B cell (primary cell): ENCODE measurements around the gene TMEM45B. TPM values are rescaled to one million over a fixed set of nuclear protein-coding genes. Genes with fewer than 3 reads are reported as not detected.
"Not testable (repeated sequence)": the region's sequence is repeated elsewhere in the genome, so short reads cannot be mapped to it uniquely, and the experiment has no call there.

Source experiments
- ATAC-seq: fragments of 200-7000 bp; cut with Tn5 transposase; one replicate; pipeline ENCODE4 v1.10.0; 2021; ENCODE audit warnings: low read depth, mild to moderate bottlenecking, moderate number of reproducible peaks, moderate library complexity
- CTCF ChIA-PET: fragments of 350-600 bp; sonication (Branson Sonifier 250); formaldehyde crosslinking; loops from one replicate; lab custom pipeline; 2021; ENCODE audit warnings: antibody characterized with exemption, inconsistent platforms; lab: Charles Lee
- POLR2A ChIA-PET: fragments of 350-600 bp; sonication (Branson Sonifier 250); formaldehyde crosslinking; loops from one replicate; lab custom pipeline; 2021; ENCODE audit warnings: antibody characterized with exemption; lab: Charles Lee
- DNase-seq: peaks from one replicate; pipeline ENCODE4 v3.0.0; 2013
- H2AFZ ChIP-seq: 2 replicates; pipeline ENCODE4 v1.6.1; 2012; ENCODE audit warnings: mild to moderate bottlenecking, low read depth, low read length; ENCODE audit not compliant: insufficient read depth, poor library complexity, severe bottlenecking
- H3K27ac ChIP-seq, 2 donors: 1 replicate in 1 of 2; 2 replicates in 1 of 2; pipeline ENCODE4 v1.5.1; 2012 to 2013; ENCODE audit warnings: low read length in 2 of 2, mild to moderate bottlenecking in 2 of 2, moderate library complexity in 1 of 2
- H3K27me3 ChIP-seq, 4 experiments: fragments of 200-600 bp in 1 of 4; sonication (generic) in 1 of 4; replicated peaks in 1 of 4; 1 replicate in 2 of 4; 2 replicates in 2 of 4; pipeline versions ENCODE4 v1.6.1 to v1.7.0; 2013 to 2016; ENCODE audit warnings: low read length in 3 of 4, mild to moderate bottlenecking in 2 of 4, mixed read lengths in 1 of 4, moderate library complexity in 1 of 4; ENCODE audit not compliant: insufficient read depth in 4 of 4, control insufficient read depth in 3 of 4; ENCODE audit errors: control extremely low read depth in 1 of 4
- H3K36me3 ChIP-seq, 2 experiments: replicated peaks in 1 of 2; 1 replicate in 1 of 2; 2 replicates in 1 of 2; pipeline versions ENCODE4 v1.6.1 to v1.7.1; 2013; ENCODE audit warnings: low read length in 1 of 2; ENCODE audit not compliant: insufficient read depth in 2 of 2, control insufficient read depth in 1 of 2; ENCODE audit errors: control extremely low read depth in 1 of 2, extremely low read depth in 1 of 2
- H3K4me1 ChIP-seq, 2 donors: fragments of 200-600 bp in 1 of 2; sonication (generic) in 1 of 2; 1 replicate in 1 of 2; 2 replicates in 1 of 2; pipeline versions ENCODE4 v1.5.1 to v1.6.1; 2013 to 2017; ENCODE audit warnings: low read length in 2 of 2; ENCODE audit not compliant: control insufficient read depth in 2 of 2, insufficient read depth in 2 of 2
- H3K4me2 ChIP-seq: replicated peaks from 2 replicates; pipeline ENCODE3; 2012; ENCODE audit warnings: mild to moderate bottlenecking, low read depth, low read length; ENCODE audit not compliant: poor library complexity, severe bottlenecking
- H3K4me3 ChIP-seq, 5 experiments: fragments of 200-600 bp in 1 of 5; sonication (generic) in 1 of 5; 1 replicate in 3 of 5; 2 replicates in 2 of 5; pipeline versions ENCODE4 v1.5.1 to v1.7.0; 2011 to 2016; ENCODE audit warnings: low read length in 4 of 5, mild to moderate bottlenecking in 4 of 5, low read depth in 2 of 5, control low read depth in 1 of 5, moderate library complexity in 1 of 5; ENCODE audit not compliant: insufficient read depth in 1 of 5; ENCODE audit errors: control extremely low read depth in 1 of 5, extremely low read depth in 1 of 5
- H3K79me2 ChIP-seq: fragments of 200-600 bp; sonication (generic); one replicate; pipeline ENCODE4 v1.6.0; 2016; ENCODE audit warnings: low read length; ENCODE audit not compliant: control insufficient read depth, insufficient read depth
- H3K9ac ChIP-seq: fragments of 200-600 bp; sonication (generic); 2 replicates; pipeline ENCODE4 v1.6.1; 2017; ENCODE audit warnings: mild to moderate bottlenecking, low read length, moderate library complexity
- H3K9me3 ChIP-seq, 3 donors: one replicate each; pipeline versions ENCODE4 v1.6.1 to v1.7.1; 2013; ENCODE audit warnings: low read length in 2 of 3; ENCODE audit not compliant: control insufficient read depth in 2 of 3, insufficient read depth in 1 of 3; ENCODE audit errors: control extremely low read depth in 1 of 3
- H4K20me1 ChIP-seq: 2 replicates; pipeline ENCODE4 v1.6.0; 2012; ENCODE audit warnings: mild to moderate bottlenecking, low read length; ENCODE audit not compliant: insufficient read depth, control insufficient read depth, poor library complexity, severe bottlenecking
- H3K27ac Mint-ChIP-seq: one replicate; pipeline ENCODE4 v1.8.0; 2021; ENCODE audit warnings: mixed read lengths
- H3K27me3 Mint-ChIP-seq: one replicate; pipeline ENCODE4 v1.8.0; 2021; ENCODE audit warnings: mixed read lengths
- H3K4me1 Mint-ChIP-seq: one replicate; pipeline ENCODE4 v1.8.0; 2021; ENCODE audit warnings: mixed read lengths
- H3K4me3 Mint-ChIP-seq: one replicate; pipeline ENCODE4 v1.8.0; 2021; ENCODE audit warnings: mixed read lengths
- H3K9me3 Mint-ChIP-seq: one replicate; pipeline ENCODE4 v1.8.0; 2022; ENCODE audit warnings: mixed read lengths; ENCODE audit not compliant: insufficient read depth
- CTCF ChIP-seq: fragments of 200-600 bp; IDR thresholded peaks from one replicate; pipeline ENCODE4 v1.8.0; 2022; ENCODE audit warnings: antibody characterized with exemption, mild to moderate bottlenecking
- EZH2 ChIP-seq: IDR thresholded peaks from 2 replicates; pipeline ENCODE4 v1.6.1; 2012; ENCODE audit warnings: borderline replicate concordance, low read depth, mild to moderate bottlenecking, moderate library complexity, low read length; ENCODE audit not compliant: insufficient read depth, poor library complexity, severe bottlenecking
- WGBS: methylation state at CpG from one replicate; pipeline ENCODE4 v1.1.5; 2013; ENCODE audit warnings: missing lambda C conversion rate; ENCODE audit not compliant: insufficient coverage; 5-methylcytosine and 5-hydroxymethylcytosine counted together
- intact Hi-C: fragments of 100-400 bp; cut with micrococcal nuclease; formaldehyde crosslinking; loops from one replicate; pipeline ENCODE4 v1.10.0; 2022
- polyA plus RNA-seq: library from polyadenylated mRNA; depleted of rRNA; stranded (reverse); fragments of >200 nt; gene quantifications from 2 replicates; pipeline ENCODE4 v1.2.3, GENCODE V29; 2012
- total RNA-seq, 2 donors: library from RNA; stranded (reverse); fragments of 120-200 nt in 1 of 2; gene quantifications; 1 replicate in 1 of 2; 2 replicates in 1 of 2; pipeline versions ENCODE4 v1.2.3 to v1.2.4, GENCODE V29; 2013 to 2022

Gene TMEM45B
- total and polyA plus RNA-seq, 2 donors (not counting 1 experiment from before 2014, with no cell fraction given): not detected

GRCh38 chr11:129798212-129798611, 17.4 kb upstream of the TMEM45B start:
- Histone ChIP-seq H3K27me3 (no peaks in the 10 kb centered on the region), H3K9ac (no peak overlapping the region), H3K4me1 (no peaks in the 10 kb centered on the region), H3K79me2 (no peaks in the 10 kb centered on the region), H3K4me3 (no peak overlapping the region), H3K4me2 (no peak overlapping the region), H4K20me1 (no peaks in the 10 kb centered on the region), H3K36me3 (no peaks in the 10 kb centered on the region), H3K9me3 (peaks cover 2 to 16% (median 9%) of the 10 kb centered on the region in 3 donors), H2AFZ (no peak overlapping the region), H3K27ac (no peak overlapping the region)
- intact Hi-C loops: no loop called here
- no peak for TF ChIP-seq EZH2
- no peak for TF ChIP-seq CTCF
- peaks cover 34% of the 10 kb centered on the region for H3K27me3 Mint-ChIP-seq
- DNase-seq (no peak), ATAC-seq (no peak)
- H3K4me3 Mint-ChIP-seq: no peak overlapping the region
- no peaks in the 10 kb centered on the region for H3K4me1 Mint-ChIP-seq
- 100% methylated on average over 2 of the region's 2 CpGs for WGBS
- no peak overlapping the region for H3K27ac Mint-ChIP-seq
- H3K9me3 Mint-ChIP-seq: peaks cover 13% of the 10 kb centered on the region
- CTCF ChIA-PET: no interaction called here
- POLR2A ChIA-PET: no interaction called here

- H3K4me2 ChIP-seq, H3K9me3 ChIP-seq, H3K4me1 Mint-ChIP-seq, H4K20me1 ChIP-seq, H3K79me2 ChIP-seq, H3K4me3 Mint-ChIP-seq, H2AFZ ChIP-seq, H3K27me3 ChIP-seq, H3K9ac ChIP-seq, H3K4me3 ChIP-seq, DNase-seq, H3K27ac ChIP-seq, H3K4me1 ChIP-seq, CTCF ChIA-PET, H3K27ac Mint-ChIP-seq, intact Hi-C loops, ATAC-seq, H3K36me3 ChIP-seq, POLR2A ChIA-PET: not testable (repeated sequence)
- H3K9me3 Mint-ChIP-seq: peaks cover 11% of the 10 kb centered on the region
- WGBS: no CpG with 5 or more reads among the region's 1 CpG
- H3K27me3 Mint-ChIP-seq: peaks cover 41% of the 10 kb centered on the region
These were observed 15.5 kb upstream of the TMEM45B start for GRCh38 chr11:129800162-129800561.
